ENCODE measurements around the gene ZNF862.

The ZNF862 gene

GRCh38 chr7:149803551-149804074 is 34.6 kb upstream of the ZNF862 start:
- Histone ChIP-seq H3K36me3 (no peaks in the 10 kb centered on the region), H3K27ac (no peak overlapping the region), H3K9me3 (ENCODE audit: severe bottlenecking) (no peaks in the 10 kb centered on the region), H3K27me3 (ENCODE audit: insufficient read depth, low read depth, severe bottlenecking) (no peaks in the 10 kb centered on the region), H3K4me3 (ENCODE audit: low read depth, low read length) (no peak overlapping the region)
- no peak for DNase-seq
- TF ChIP-seq CTCF (IDR thresholded peaks at IDR 0.05; ENCODE audit: low read depth, low read length), result peak; percentile 36; the same call in 1 of the 2 replicates

- no peak for DNase-seq
- TF ChIP-seq CTCF (IDR thresholded peaks at IDR 0.05; ENCODE audit: low read depth, low read length), result no peak
- Histone ChIP-seq H3K36me3 (no peaks in the 10 kb centered on the region), H3K4me3 (ENCODE audit: low read depth, low read length) (no peak overlapping the region), H3K9me3 (ENCODE audit: severe bottlenecking) (no peaks in the 10 kb centered on the region), H3K27ac (no peak overlapping the region), H3K27me3 (ENCODE audit: insufficient read depth, low read depth, severe bottlenecking) (no peaks in the 10 kb centered on the region)
These were observed 34.1 kb upstream of the ZNF862 start for GRCh38 chr7:149804106-149804505.

- Histone ChIP-seq H3K36me3 (no peaks in the 10 kb centered on the region), H3K4me3 (ENCODE audit: low read depth, low read length) (no peak overlapping the region), H3K9me3 (ENCODE audit: severe bottlenecking) (no peaks in the 10 kb centered on the region), H3K27me3 (ENCODE audit: insufficient read depth, low read depth, severe bottlenecking) (no peaks in the 10 kb centered on the region), H3K27ac (no peak overlapping the region)
- TF ChIP-seq CTCF (IDR thresholded peaks at IDR 0.05; ENCODE audit: low read depth, low read length), result no peak
- no peak for DNase-seq
These were observed 31.4 kb upstream of the ZNF862 start for GRCh38 chr7:149806726-149807125.

GRCh38 chr7:149808311-149808710 is 29.9 kb upstream of the ZNF862 start:
- Histone ChIP-seq H3K4me3 (ENCODE audit: low read depth, low read length) (no peak overlapping the region), H3K9me3 (ENCODE audit: severe bottlenecking) (no peaks in the 10 kb centered on the region), H3K27ac (no peak overlapping the region), H3K36me3 (no peaks in the 10 kb centered on the region), H3K27me3 (ENCODE audit: insufficient read depth, low read depth, severe bottlenecking) (no peaks in the 10 kb centered on the region)
- no peak for DNase-seq
- TF ChIP-seq CTCF (IDR thresholded peaks at IDR 0.05; ENCODE audit: low read depth, low read length), result no peak

GRCh38 chr7:149809215-149809614 is 29.0 kb upstream of the ZNF862 start:
- no peaks in the 10 kb centered on the region for H3K27me3 ChIP-seq (ENCODE audit: insufficient read depth, low read depth, severe bottlenecking)
- DNase-seq, result no peak
- no peaks in the 10 kb centered on the region for H3K36me3 ChIP-seq
- H3K4me3 ChIP-seq (ENCODE audit: low read depth, low read length), result no peak overlapping the region
- H3K9me3 ChIP-seq (ENCODE audit: severe bottlenecking), result no peaks in the 10 kb centered on the region
- H3K27ac ChIP-seq, result no peak overlapping the region
- no peak for TF ChIP-seq CTCF (IDR thresholded peaks at IDR 0.05; ENCODE audit: low read depth, low read length)

- DNase-seq, result no peak
- Histone ChIP-seq H3K36me3 (no peaks in the 10 kb centered on the region), H3K27me3 (ENCODE audit: insufficient read depth, low read depth, severe bottlenecking) (no peaks in the 10 kb centered on the region), H3K9me3 (ENCODE audit: severe bottlenecking) (no peaks in the 10 kb centered on the region), H3K27ac (no peak overlapping the region), H3K4me3 (ENCODE audit: low read depth, low read length) (no peak overlapping the region)
- TF ChIP-seq CTCF (IDR thresholded peaks at IDR 0.05; ENCODE audit: low read depth, low read length), result peak; percentile 74
These were observed 27.0 kb upstream of the ZNF862 start for GRCh38 chr7:149811221-149811620.
